ENCODE measurements around the gene ZNF608.
A peak's percentile ranks its signal among the peaks of the same experiment; 100 is the strongest.

DNA sequence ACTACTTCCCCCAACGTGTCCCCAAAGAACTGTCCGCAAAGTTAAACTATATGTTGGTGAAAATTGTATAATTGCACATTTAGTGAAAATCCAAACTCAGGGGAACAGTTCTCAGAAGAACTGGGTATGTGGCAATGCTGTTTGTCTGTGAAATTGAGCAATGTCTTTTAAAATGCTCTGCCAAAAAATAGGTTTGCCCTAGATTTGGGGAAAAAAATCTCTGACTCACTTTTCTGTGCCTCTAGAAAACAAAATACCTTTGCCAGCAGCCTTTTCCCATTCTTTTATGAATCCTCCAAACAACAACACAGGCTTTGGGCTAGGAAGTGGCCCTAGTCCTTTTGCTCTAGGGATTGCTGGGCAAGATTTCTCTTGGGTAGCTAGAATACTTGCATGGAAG is 37.4 kb upstream of the ZNF608 start:
- TF ChIP-seq, protein P1, sequence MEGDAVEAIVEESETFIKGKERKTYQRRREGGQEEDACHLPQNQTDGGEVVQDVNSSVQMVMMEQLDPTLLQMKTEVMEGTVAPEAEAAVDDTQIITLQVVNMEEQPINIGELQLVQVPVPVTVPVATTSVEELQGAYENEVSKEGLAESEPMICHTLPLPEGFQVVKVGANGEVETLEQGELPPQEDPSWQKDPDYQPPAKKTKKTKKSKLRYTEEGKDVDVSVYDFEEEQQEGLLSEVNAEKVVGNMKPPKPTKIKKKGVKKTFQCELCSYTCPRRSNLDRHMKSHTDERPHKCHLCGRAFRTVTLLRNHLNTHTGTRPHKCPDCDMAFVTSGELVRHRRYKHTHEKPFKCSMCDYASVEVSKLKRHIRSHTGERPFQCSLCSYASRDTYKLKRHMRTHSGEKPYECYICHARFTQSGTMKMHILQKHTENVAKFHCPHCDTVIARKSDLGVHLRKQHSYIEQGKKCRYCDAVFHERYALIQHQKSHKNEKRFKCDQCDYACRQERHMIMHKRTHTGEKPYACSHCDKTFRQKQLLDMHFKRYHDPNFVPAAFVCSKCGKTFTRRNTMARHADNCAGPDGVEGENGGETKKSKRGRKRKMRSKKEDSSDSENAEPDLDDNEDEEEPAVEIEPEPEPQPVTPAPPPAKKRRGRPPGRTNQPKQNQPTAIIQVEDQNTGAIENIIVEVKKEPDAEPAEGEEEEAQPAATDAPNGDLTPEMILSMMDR (IDR thresholded peaks at IDR 0.05) = no peak
- TF ChIP-seq POLR2A (IDR thresholded peaks at IDR 0.05) (no peak), POLR2AphosphoS5 (IDR thresholded peaks at IDR 0.05; ENCODE audit: insufficient read depth in 1 of 2, low read depth in 1 of 2) (peak in 1 of 2 donors; percentile 9)
